Skeletal muscle tissue (tissue), 4 donors: ENCODE results near the gene VCAM1. TPM values are rescaled to one million over a fixed set of nuclear protein-coding genes. Genes with fewer than 3 reads are reported as not detected.
A peak's percentile ranks its signal among the peaks of the same experiment; 100 is the strongest.

Experiments
- H3K27ac ChIP-seq: one replicate; pipeline ENCODE4 v1.7.0; 2013; ENCODE audit warnings: mild to moderate bottlenecking, low read depth, low read length, inconsistent platforms
- H3K27me3 ChIP-seq, 3 donors: one replicate each; pipeline ENCODE4 v1.7.0; 2013; ENCODE audit warnings: low read length in 3 of 3; ENCODE audit not compliant: control insufficient read depth in 3 of 3, insufficient read depth in 3 of 3
- H3K36me3 ChIP-seq, 3 donors: one replicate each; pipeline ENCODE4 v1.7.0; 2013; ENCODE audit warnings: low read length in 3 of 3; ENCODE audit not compliant: control insufficient read depth in 3 of 3, insufficient read depth in 3 of 3
- H3K4me1 ChIP-seq, 3 donors: one replicate each; pipeline ENCODE4 v1.7.0; 2013; ENCODE audit warnings: low read length in 3 of 3, mild to moderate bottlenecking in 3 of 3; ENCODE audit not compliant: control insufficient read depth in 3 of 3, insufficient read depth in 3 of 3
- H3K4me3 ChIP-seq, 3 donors: one replicate each; pipeline ENCODE4 v1.7.0; 2013; ENCODE audit warnings: low read length in 3 of 3
- H3K9ac ChIP-seq, 3 donors: one replicate each; pipeline ENCODE4 v1.7.0; 2013; ENCODE audit warnings: low read length in 3 of 3, mild to moderate bottlenecking in 3 of 3, moderate library complexity in 2 of 3, low read depth in 1 of 3
- H3K9me3 ChIP-seq, 3 donors: one replicate each; pipeline ENCODE4 v1.7.0; 2013; ENCODE audit warnings: low read length in 3 of 3; ENCODE audit not compliant: control insufficient read depth in 3 of 3
- total RNA-seq: library from RNA; depleted of rRNA; stranded (reverse); fragments of >200 nt; gene quantifications from one replicate; pipeline ENCODE4 v1.2.3, GENCODE V29; 2014
- donor health status: Osteomylitis.

Gene VCAM1, protein sequence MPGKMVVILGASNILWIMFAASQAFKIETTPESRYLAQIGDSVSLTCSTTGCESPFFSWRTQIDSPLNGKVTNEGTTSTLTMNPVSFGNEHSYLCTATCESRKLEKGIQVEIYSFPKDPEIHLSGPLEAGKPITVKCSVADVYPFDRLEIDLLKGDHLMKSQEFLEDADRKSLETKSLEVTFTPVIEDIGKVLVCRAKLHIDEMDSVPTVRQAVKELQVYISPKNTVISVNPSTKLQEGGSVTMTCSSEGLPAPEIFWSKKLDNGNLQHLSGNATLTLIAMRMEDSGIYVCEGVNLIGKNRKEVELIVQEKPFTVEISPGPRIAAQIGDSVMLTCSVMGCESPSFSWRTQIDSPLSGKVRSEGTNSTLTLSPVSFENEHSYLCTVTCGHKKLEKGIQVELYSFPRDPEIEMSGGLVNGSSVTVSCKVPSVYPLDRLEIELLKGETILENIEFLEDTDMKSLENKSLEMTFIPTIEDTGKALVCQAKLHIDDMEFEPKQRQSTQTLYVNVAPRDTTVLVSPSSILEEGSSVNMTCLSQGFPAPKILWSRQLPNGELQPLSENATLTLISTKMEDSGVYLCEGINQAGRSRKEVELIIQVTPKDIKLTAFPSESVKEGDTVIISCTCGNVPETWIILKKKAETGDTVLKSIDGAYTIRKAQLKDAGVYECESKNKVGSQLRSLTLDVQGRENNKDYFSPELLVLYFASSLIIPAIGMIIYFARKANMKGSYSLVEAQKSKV
- total RNA-seq: 26.1 TPM

DNA sequence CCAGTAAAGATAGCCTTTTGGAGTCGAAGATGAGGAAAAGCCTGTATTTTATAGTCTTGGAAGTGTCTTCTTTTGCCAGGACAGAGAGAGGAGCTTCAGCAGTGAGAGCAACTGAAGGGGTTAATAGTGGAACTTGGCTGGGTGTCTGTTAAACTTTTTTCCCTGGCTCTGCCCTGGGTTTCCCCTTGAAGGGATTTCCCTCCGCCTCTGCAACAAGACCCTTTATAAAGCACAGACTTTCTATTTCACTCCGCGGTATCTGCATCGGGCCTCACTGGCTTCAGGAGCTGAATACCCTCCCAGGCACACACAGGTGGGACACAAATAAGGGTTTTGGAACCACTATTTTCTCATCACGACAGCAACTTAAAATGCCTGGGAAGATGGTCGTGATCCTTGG, at the start of gene VCAM1:
Gene VCAM1 (plus strand): TSS at position 253 of the 400 bp plus-strand sequence. CDS start 119 bp downstream, at position 372.
- Histone ChIP-seq H3K4me3 (peak within 1 kb of the TSS in 2 of 3 donors; percentile 42 to 65), H3K4me1 (peaks cover 0 to 3% (median 0%) of the 10 kb centered on the region in 3 donors), H3K27me3 (no peaks in the 10 kb centered on the region), H3K36me3 (no peaks in the 10 kb centered on the region), H3K9ac (no peak within 1 kb of the TSS), H3K9me3 (no peaks in the 10 kb centered on the region), H3K27ac (no peak within 1 kb of the TSS)

DNA sequence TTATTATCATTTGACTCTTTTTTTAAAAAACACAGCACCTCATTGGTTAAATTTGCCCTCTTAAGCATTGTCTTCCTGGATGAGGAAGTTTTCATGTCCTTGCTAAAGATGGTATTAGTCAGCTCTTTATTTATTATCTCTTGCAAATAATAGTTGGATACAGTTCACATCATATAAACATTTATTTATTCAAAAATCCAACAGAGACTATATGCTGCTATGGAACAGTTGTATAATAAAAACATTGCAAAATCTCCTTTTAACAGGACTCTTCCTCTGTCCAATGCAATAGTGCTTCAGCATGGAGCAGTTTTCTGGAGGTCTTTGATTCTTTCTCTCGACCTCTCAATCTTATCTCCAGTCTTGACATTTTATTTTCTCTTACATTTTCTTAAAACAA, 49.5 kb upstream of the VCAM1 start:
- H3K36me3 ChIP-seq: no peaks in the 10 kb centered on the region
- no peak overlapping the region for H3K27ac ChIP-seq
- peaks cover 0 to 2% (median 0%) of the 10 kb centered on the region in 3 donors for H3K9me3 ChIP-seq
- H3K4me3 ChIP-seq: no peak overlapping the region
- H3K27me3 ChIP-seq: no peaks in the 10 kb centered on the region
- no peaks in the 10 kb centered on the region for H3K4me1 ChIP-seq
- no peak overlapping the region for H3K9ac ChIP-seq

DNA sequence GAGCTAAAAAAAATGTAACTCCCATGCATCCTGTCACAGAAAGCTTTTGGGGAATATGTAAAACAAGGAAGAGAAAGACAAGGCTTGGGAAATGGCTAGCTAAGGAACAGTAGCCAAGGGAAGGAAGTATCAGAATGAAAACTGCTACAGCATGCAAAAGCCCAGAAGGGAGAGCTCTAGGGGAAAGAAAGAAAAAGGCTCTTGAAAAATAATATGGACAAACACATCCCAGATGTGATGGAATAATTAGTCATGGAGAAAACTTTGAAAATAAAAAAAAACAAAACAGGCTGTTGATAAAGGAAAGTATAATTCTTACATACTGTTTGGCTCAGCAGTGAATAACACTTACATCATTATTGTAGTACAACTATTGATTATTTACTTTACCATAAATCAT, 47.9 kb upstream of the VCAM1 start:
- no peaks in the 10 kb centered on the region for H3K4me1 ChIP-seq
- H3K36me3 ChIP-seq: no peaks in the 10 kb centered on the region
- no peak overlapping the region for H3K27ac ChIP-seq
- H3K9ac ChIP-seq: no peak overlapping the region
- no peak overlapping the region for H3K4me3 ChIP-seq
- peaks cover 0 to 2% (median 0%) of the 10 kb centered on the region in 3 donors for H3K9me3 ChIP-seq
- H3K27me3 ChIP-seq: no peaks in the 10 kb centered on the region

DNA sequence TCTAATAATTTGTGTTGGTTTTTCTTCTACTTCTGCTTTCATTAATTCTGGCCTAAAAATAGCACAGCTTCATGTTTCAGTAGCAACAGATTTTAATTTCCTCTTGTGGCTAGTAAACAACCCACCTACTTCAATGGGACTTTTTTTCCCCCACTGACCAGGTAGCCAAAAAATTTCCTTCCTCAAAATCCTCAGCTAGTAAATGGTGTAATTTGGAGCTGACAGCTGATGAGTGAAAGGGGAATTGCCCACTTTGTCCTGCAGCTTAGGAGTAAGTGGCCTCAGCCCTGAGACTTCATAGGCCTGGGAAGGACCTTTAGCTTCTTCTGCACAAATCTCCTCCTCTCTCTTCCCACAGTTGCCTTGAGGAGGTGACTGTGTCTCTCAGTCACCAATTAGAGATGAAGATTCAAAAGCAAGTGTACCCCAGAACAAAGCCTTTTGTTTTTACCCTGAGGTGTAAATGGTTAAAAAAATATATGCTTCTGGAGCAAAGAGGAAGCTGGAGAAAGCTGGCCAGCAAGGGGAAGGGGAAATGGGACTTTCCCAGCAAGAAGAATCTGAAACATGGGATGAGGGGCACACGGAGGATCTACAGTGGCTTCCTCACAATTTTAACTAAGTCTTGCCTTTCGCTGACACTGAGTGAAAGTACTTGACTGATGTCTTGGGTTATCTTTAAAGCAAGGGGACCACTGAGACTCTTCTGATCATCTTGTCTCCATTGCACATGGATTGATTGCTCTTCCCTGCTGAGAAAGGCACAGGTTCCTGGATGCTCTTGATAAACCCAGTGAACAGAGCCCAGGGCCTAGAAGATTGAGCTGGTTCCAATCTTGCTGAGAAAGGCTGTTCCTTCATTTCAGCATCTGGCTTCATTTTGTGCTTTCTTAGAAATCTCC, 35.8 kb upstream of the VCAM1 start:
- Histone ChIP-seq H3K9ac (no peak overlapping the region), H3K27ac (no peak overlapping the region), H3K9me3 (no peaks in the 10 kb centered on the region), H3K4me3 (no peak overlapping the region), H3K27me3 (no peaks in the 10 kb centered on the region), H3K36me3 (no peaks in the 10 kb centered on the region), H3K4me1 (no peaks in the 10 kb centered on the region)

DNA sequence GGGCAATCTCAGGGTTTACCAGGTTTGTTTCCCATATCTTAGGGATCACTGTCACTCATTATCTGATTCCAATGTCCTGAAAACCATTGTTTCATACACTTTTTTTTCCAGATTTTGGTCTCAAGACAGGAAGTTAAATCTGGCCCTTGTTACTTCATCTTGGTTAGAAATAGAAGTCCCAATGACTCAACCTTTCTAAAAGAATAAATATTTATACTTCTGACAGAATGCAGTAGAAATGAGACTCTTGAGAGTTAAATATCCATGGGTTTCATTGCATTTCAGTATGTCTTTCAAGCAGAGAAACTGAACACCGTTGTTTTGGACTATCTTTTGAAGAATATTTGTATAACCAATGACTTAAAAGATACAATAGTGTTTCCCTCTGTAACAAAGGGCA, 19.8 kb upstream of the VCAM1 start:
- no peaks in the 10 kb centered on the region for H3K4me1 ChIP-seq
- H3K27ac ChIP-seq: no peak overlapping the region
- H3K9me3 ChIP-seq: no peaks in the 10 kb centered on the region
- H3K4me3 ChIP-seq: no peak overlapping the region
- H3K27me3 ChIP-seq: no peaks in the 10 kb centered on the region
- H3K9ac ChIP-seq: no peak overlapping the region
- H3K36me3 ChIP-seq: no peaks in the 10 kb centered on the region

DNA sequence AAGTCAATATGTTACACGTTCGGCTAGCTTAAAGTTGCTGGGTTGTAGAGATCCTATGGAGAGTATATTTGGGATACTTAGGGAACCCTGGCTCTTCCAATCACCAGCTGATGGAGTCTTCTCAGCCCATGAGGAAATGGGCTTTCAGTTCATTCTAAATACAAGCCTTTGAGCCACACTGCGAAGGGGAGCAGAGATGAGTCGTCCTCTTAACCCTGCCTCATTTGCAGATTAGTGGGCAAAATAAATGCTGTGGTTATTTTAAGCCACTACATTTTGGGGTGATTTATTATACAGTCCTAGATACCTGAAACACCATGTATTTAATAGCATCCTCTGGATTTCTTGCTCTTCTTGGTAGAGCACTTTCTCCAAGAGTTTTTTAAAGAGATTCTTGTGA, 19.0 kb upstream of the VCAM1 start:
- Histone ChIP-seq H3K27ac (no peak overlapping the region), H3K4me1 (no peaks in the 10 kb centered on the region)

DNA sequence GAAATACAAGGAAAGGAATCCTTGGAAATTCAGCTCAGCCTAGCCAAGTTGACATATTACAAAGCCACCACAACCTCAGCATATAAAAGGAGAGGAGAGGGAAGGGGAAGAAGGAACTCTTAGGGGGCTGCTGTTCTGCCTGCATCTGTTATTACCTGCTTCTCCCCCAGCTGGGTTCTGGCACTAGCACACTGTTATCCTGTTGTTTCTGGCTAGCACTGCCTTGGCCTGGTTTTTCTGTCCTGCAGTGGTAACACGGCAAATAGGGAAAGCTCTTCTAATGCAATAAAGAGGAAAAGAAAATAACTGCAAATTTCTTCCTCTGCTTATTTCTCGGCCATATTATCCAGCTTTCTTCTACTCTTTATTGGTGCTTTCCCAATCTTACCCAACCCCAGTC, 16.5 kb upstream of the VCAM1 start:
- H3K9ac ChIP-seq: no peak overlapping the region
- H3K4me3 ChIP-seq: no peak overlapping the region
- no peaks in the 10 kb centered on the region for H3K9me3 ChIP-seq
- no peaks in the 10 kb centered on the region for H3K36me3 ChIP-seq
- H3K4me1 ChIP-seq: no peaks in the 10 kb centered on the region
- no peaks in the 10 kb centered on the region for H3K27me3 ChIP-seq
- H3K27ac ChIP-seq: no peak overlapping the region

More for the DNA sequence above, 19.0 kb upstream of the VCAM1 start:
- Histone ChIP-seq H3K36me3 (no peaks in the 10 kb centered on the region), H3K9me3 (no peaks in the 10 kb centered on the region), H3K9ac (no peak overlapping the region), H3K4me3 (no peak overlapping the region), H3K27me3 (no peaks in the 10 kb centered on the region)

DNA sequence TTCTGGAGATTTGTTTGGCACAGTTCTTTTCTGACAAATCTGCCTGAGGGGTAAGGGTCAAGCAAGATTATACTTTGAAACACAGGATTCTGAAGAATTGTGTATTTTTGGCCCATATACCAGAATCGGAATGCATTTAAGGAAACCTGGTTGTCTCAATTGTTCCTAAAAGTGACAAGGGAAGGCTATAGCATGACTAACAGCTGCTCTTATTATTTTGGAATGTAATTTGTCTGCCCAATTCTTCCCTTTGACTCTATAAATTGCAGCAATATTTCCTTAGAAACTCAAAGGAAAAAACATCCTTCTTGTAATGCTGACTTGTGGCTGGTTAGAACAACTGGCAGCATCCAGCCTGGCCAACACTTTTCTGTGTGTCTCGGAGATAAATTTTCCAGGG, 15.8 kb upstream of the VCAM1 start:
- Histone ChIP-seq H3K27me3 (no peaks in the 10 kb centered on the region), H3K4me1 (no peaks in the 10 kb centered on the region), H3K9me3 (no peaks in the 10 kb centered on the region), H3K9ac (no peak overlapping the region), H3K36me3 (no peaks in the 10 kb centered on the region), H3K27ac (no peak overlapping the region), H3K4me3 (no peak overlapping the region)

DNA sequence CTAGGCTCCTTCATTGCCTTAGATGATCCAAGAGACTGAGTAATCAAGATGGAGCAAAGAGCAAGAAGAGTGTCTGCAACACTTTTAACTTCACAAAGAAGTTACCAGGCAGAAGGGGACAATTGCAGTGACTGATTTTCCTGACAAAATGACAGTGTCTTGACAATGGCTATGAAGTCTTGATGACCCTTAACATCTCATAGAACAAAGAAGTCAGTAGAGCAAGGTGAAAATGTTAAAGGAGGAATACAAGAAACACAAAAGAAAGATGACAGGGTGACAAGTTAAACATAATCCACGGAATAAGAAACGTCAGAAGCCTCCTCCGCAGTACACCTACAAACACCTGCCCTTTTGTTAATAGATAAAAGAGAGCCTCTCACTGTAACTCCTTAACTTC, 15.1 kb upstream of the VCAM1 start:
- H3K4me3 ChIP-seq: no peak overlapping the region
- H3K9ac ChIP-seq: no peak overlapping the region
- no peaks in the 10 kb centered on the region for H3K36me3 ChIP-seq
- H3K9me3 ChIP-seq: no peaks in the 10 kb centered on the region
- H3K27me3 ChIP-seq: no peaks in the 10 kb centered on the region
- H3K4me1 ChIP-seq: no peaks in the 10 kb centered on the region
- H3K27ac ChIP-seq: no peak overlapping the region
